B cell (primary cell): Measurements from ENCODE around the gene BAZ2A. TPM values are rescaled to one million over a fixed set of nuclear protein-coding genes. Genes with fewer than 3 reads are reported as not detected.
A peak's percentile ranks its signal among the peaks of the same experiment; 100 is the strongest.

Source experiments
- ATAC-seq: fragments of 200-7000 bp; cut with Tn5 transposase; one replicate; pipeline ENCODE4 v1.10.0; 2021; ENCODE audit warnings: low read depth, mild to moderate bottlenecking, moderate number of reproducible peaks, moderate library complexity
- CTCF ChIA-PET: fragments of 350-600 bp; sonication (Branson Sonifier 250); formaldehyde crosslinking; loops from one replicate; lab custom pipeline; 2021; ENCODE audit warnings: antibody characterized with exemption, inconsistent platforms; lab: Charles Lee
- POLR2A ChIA-PET: fragments of 350-600 bp; sonication (Branson Sonifier 250); formaldehyde crosslinking; loops from one replicate; lab custom pipeline; 2021; ENCODE audit warnings: antibody characterized with exemption; lab: Charles Lee
- DNase-seq: peaks from one replicate; pipeline ENCODE4 v3.0.0; 2013
- H2AFZ ChIP-seq: 2 replicates; pipeline ENCODE4 v1.6.1; 2012; ENCODE audit warnings: mild to moderate bottlenecking, low read depth, low read length; ENCODE audit not compliant: insufficient read depth, poor library complexity, severe bottlenecking
- H3K27ac ChIP-seq, 2 donors: 1 replicate in 1 of 2; 2 replicates in 1 of 2; pipeline ENCODE4 v1.5.1; 2012 to 2013; ENCODE audit warnings: low read length in 2 of 2, mild to moderate bottlenecking in 2 of 2, moderate library complexity in 1 of 2
- H3K27me3 ChIP-seq, 4 experiments: fragments of 200-600 bp in 1 of 4; sonication (generic) in 1 of 4; replicated peaks in 1 of 4; 1 replicate in 2 of 4; 2 replicates in 2 of 4; pipeline versions ENCODE4 v1.6.1 to v1.7.0; 2013 to 2016; ENCODE audit warnings: low read length in 3 of 4, mild to moderate bottlenecking in 2 of 4, mixed read lengths in 1 of 4, moderate library complexity in 1 of 4; ENCODE audit not compliant: insufficient read depth in 4 of 4, control insufficient read depth in 3 of 4; ENCODE audit errors: control extremely low read depth in 1 of 4
- H3K36me3 ChIP-seq, 2 experiments: replicated peaks in 1 of 2; 1 replicate in 1 of 2; 2 replicates in 1 of 2; pipeline versions ENCODE4 v1.6.1 to v1.7.1; 2013; ENCODE audit warnings: low read length in 1 of 2; ENCODE audit not compliant: insufficient read depth in 2 of 2, control insufficient read depth in 1 of 2; ENCODE audit errors: control extremely low read depth in 1 of 2, extremely low read depth in 1 of 2
- H3K4me1 ChIP-seq, 2 donors: fragments of 200-600 bp in 1 of 2; sonication (generic) in 1 of 2; 1 replicate in 1 of 2; 2 replicates in 1 of 2; pipeline versions ENCODE4 v1.5.1 to v1.6.1; 2013 to 2017; ENCODE audit warnings: low read length in 2 of 2; ENCODE audit not compliant: control insufficient read depth in 2 of 2, insufficient read depth in 2 of 2
- H3K4me2 ChIP-seq: replicated peaks from 2 replicates; pipeline ENCODE3; 2012; ENCODE audit warnings: mild to moderate bottlenecking, low read depth, low read length; ENCODE audit not compliant: poor library complexity, severe bottlenecking
- H3K4me3 ChIP-seq, 5 experiments: fragments of 200-600 bp in 1 of 5; sonication (generic) in 1 of 5; 1 replicate in 3 of 5; 2 replicates in 2 of 5; pipeline versions ENCODE4 v1.5.1 to v1.7.0; 2011 to 2016; ENCODE audit warnings: low read length in 4 of 5, mild to moderate bottlenecking in 4 of 5, low read depth in 2 of 5, control low read depth in 1 of 5, moderate library complexity in 1 of 5; ENCODE audit not compliant: insufficient read depth in 1 of 5; ENCODE audit errors: control extremely low read depth in 1 of 5, extremely low read depth in 1 of 5
- H3K79me2 ChIP-seq: fragments of 200-600 bp; sonication (generic); one replicate; pipeline ENCODE4 v1.6.0; 2016; ENCODE audit warnings: low read length; ENCODE audit not compliant: control insufficient read depth, insufficient read depth
- H3K9ac ChIP-seq: fragments of 200-600 bp; sonication (generic); 2 replicates; pipeline ENCODE4 v1.6.1; 2017; ENCODE audit warnings: mild to moderate bottlenecking, low read length, moderate library complexity
- H3K9me3 ChIP-seq, 3 donors: one replicate each; pipeline versions ENCODE4 v1.6.1 to v1.7.1; 2013; ENCODE audit warnings: low read length in 2 of 3; ENCODE audit not compliant: control insufficient read depth in 2 of 3, insufficient read depth in 1 of 3; ENCODE audit errors: control extremely low read depth in 1 of 3
- H4K20me1 ChIP-seq: 2 replicates; pipeline ENCODE4 v1.6.0; 2012; ENCODE audit warnings: mild to moderate bottlenecking, low read length; ENCODE audit not compliant: insufficient read depth, control insufficient read depth, poor library complexity, severe bottlenecking
- H3K27ac Mint-ChIP-seq: one replicate; pipeline ENCODE4 v1.8.0; 2021; ENCODE audit warnings: mixed read lengths
- H3K27me3 Mint-ChIP-seq: one replicate; pipeline ENCODE4 v1.8.0; 2021; ENCODE audit warnings: mixed read lengths
- H3K4me1 Mint-ChIP-seq: one replicate; pipeline ENCODE4 v1.8.0; 2021; ENCODE audit warnings: mixed read lengths
- H3K4me3 Mint-ChIP-seq: one replicate; pipeline ENCODE4 v1.8.0; 2021; ENCODE audit warnings: mixed read lengths
- H3K9me3 Mint-ChIP-seq: one replicate; pipeline ENCODE4 v1.8.0; 2022; ENCODE audit warnings: mixed read lengths; ENCODE audit not compliant: insufficient read depth
- EZH2 ChIP-seq: IDR thresholded peaks from 2 replicates; pipeline ENCODE4 v1.6.1; 2012; ENCODE audit warnings: borderline replicate concordance, low read depth, mild to moderate bottlenecking, moderate library complexity, low read length; ENCODE audit not compliant: insufficient read depth, poor library complexity, severe bottlenecking
- WGBS: methylation state at CpG from one replicate; pipeline ENCODE4 v1.1.5; 2013; ENCODE audit warnings: missing lambda C conversion rate; ENCODE audit not compliant: insufficient coverage; 5-methylcytosine and 5-hydroxymethylcytosine counted together
- intact Hi-C: fragments of 100-400 bp; cut with micrococcal nuclease; formaldehyde crosslinking; loops from one replicate; pipeline ENCODE4 v1.10.0; 2022
- polyA plus RNA-seq: library from polyadenylated mRNA; depleted of rRNA; stranded (reverse); fragments of >200 nt; gene quantifications from 2 replicates; pipeline ENCODE4 v1.2.3, GENCODE V29; 2012
- total RNA-seq, 2 donors: library from RNA; stranded (reverse); fragments of 120-200 nt in 1 of 2; gene quantifications; 1 replicate in 1 of 2; 2 replicates in 1 of 2; pipeline versions ENCODE4 v1.2.3 to v1.2.4, GENCODE V29; 2013 to 2022
- TF ChIP-seq, protein P1 (sequence below): fragments of 200-600 bp; IDR thresholded peaks from one replicate; pipeline ENCODE4 v1.8.0; 2022; ENCODE audit warnings: antibody characterized with exemption, mild to moderate bottlenecking

The BAZ2A gene
- total and polyA plus RNA-seq, 2 donors (not counting 1 experiment from before 2014, with no cell fraction given) = 95.7 to 280 TPM

DNA sequence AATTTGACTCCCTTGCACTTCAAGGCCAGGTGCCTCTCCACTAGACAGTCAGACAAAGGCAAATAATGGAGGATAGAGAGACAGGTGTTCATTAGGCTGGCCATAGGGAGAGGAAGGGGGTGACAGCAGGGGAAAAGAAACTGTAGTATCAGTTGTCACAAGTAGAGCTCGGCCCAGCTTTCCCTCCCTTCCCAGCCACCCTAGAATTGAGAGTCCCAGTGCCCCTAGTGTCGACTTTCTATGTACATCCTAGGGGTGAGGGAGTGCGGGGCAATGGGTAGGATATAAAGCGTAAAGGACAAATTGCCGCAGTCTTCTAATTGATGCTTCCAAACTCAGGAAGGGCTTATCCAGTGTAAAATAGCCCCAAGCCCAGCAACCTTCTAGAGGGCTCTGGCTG lies 39.0 kb downstream of the BAZ2A start:
- Histone ChIP-seq H3K4me3 (no peak overlapping the region), H4K20me1 (peaks cover 4% of the 10 kb centered on the region), H3K27me3 (no peaks in the 10 kb centered on the region), H3K79me2 (no peaks in the 10 kb centered on the region), H3K4me1 (no peaks in the 10 kb centered on the region), H3K9me3 (no peaks in the 10 kb centered on the region), H3K27ac (no peak overlapping the region), H3K36me3 (peaks cover 0 to 6% of the 10 kb centered on the region in 2 experiments), H3K9ac (no peak overlapping the region), H3K4me2 (no peak overlapping the region), H2AFZ (no peak overlapping the region)
- DNase-seq (no peak), ATAC-seq (no peak)
- H3K27me3 Mint-ChIP-seq = no peaks in the 10 kb centered on the region
- intact Hi-C loops = loop anchor here (5.0 kb wide), 1 partner anchor 36 kb away; no protein-coding TSS in a partner anchor
- ChIA-PET CTCF (interaction anchor here (0.6 to 1.8 kb wide), 6 partner anchors 10 to 716 kb away, joined by 3 to 6 read pairs (median 4); no protein-coding TSS in a partner anchor), POLR2A (no interaction called here)
- no peaks in the 10 kb centered on the region for H3K9me3 Mint-ChIP-seq
- WGBS = no CpG with 5 or more reads among the region's 5 CpGs
- no peak overlapping the region for H3K4me3 Mint-ChIP-seq
- H3K4me1 Mint-ChIP-seq = peaks cover 3% of the 10 kb centered on the region
- H3K27ac Mint-ChIP-seq = no peak overlapping the region
- TF ChIP-seq, protein P1, sequence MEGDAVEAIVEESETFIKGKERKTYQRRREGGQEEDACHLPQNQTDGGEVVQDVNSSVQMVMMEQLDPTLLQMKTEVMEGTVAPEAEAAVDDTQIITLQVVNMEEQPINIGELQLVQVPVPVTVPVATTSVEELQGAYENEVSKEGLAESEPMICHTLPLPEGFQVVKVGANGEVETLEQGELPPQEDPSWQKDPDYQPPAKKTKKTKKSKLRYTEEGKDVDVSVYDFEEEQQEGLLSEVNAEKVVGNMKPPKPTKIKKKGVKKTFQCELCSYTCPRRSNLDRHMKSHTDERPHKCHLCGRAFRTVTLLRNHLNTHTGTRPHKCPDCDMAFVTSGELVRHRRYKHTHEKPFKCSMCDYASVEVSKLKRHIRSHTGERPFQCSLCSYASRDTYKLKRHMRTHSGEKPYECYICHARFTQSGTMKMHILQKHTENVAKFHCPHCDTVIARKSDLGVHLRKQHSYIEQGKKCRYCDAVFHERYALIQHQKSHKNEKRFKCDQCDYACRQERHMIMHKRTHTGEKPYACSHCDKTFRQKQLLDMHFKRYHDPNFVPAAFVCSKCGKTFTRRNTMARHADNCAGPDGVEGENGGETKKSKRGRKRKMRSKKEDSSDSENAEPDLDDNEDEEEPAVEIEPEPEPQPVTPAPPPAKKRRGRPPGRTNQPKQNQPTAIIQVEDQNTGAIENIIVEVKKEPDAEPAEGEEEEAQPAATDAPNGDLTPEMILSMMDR = no peak
- no peak for TF ChIP-seq EZH2

DNA sequence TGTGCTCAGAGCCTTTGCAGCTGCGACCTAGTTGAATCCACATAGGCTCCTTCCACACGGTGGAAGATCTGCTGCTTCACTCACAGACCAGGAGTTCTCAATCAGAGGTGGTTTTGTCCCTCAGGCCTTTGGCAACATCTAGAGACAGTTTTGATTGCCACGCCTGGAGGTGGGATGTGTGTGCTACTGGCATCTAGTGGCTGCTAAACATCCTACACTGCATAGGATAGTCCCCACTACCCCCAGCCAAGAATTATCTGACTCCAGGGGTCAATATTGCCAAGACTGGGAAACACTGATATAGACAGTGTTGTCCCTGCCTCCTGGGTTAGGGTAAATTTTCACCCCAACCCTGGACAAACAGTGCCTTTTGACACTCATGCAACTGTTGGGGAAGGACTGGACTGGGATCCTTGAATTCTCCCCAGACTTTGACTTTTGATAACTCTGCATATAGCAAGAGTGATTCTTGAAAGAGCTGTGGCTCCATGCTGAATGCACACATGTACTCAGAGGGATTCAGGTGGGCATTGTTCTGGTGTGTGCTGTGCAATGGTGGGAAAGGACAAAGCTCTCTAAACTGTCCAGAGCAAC lies 39.8 kb downstream of the BAZ2A start:
- Histone ChIP-seq H3K9ac (no peak overlapping the region), H3K36me3 (peaks cover 0 to 2% of the 10 kb centered on the region in 2 experiments), H3K9me3 (no peaks in the 10 kb centered on the region), H3K4me2 (no peak overlapping the region), H4K20me1 (peaks cover 4% of the 10 kb centered on the region), H3K4me1 (no peaks in the 10 kb centered on the region), H3K4me3 (no peak overlapping the region), H3K27ac (no peak overlapping the region), H3K27me3 (no peaks in the 10 kb centered on the region), H3K79me2 (no peaks in the 10 kb centered on the region), H2AFZ (no peak overlapping the region)
- WGBS = 83% methylated on average over 2 of the region's 3 CpGs
- Mint-ChIP-seq H3K4me1 (peaks cover 3% of the 10 kb centered on the region), H3K27me3 (no peaks in the 10 kb centered on the region), H3K9me3 (no peaks in the 10 kb centered on the region), H3K27ac (no peak overlapping the region), H3K4me3 (no peak overlapping the region)
- ATAC-seq (no peak), DNase-seq (no peak)
- CTCF ChIA-PET = interaction anchor here (0.7 to 1.8 kb wide), 6 partner anchors 9 to 76 kb away, joined by 3 to 7 read pairs (median 6); no protein-coding TSS in a partner anchor
- intact Hi-C loops = loop anchor here (5.0 kb wide), 1 partner anchor 37 kb away; no protein-coding TSS in a partner anchor
- TF ChIP-seq EZH2 = no peak
- TF ChIP-seq, protein P1 = peak; percentile 17
- POLR2A ChIA-PET = no interaction called here
